ENCODE measurements around the gene LBH.

- peak in 1 of 2 donors; percentile 63 for TF ChIP-seq POLR2A (IDR thresholded peaks at IDR 0.05)
- TF ChIP-seq CTCF (IDR thresholded peaks at IDR 0.05): peak in 1 of 4 experiments; percentile 15
- TF ChIP-seq POLR2AphosphoS5 (IDR thresholded peaks at IDR 0.05): peak; percentile 19 to 86 (median 64)
- TF ChIP-seq EP300 (IDR thresholded peaks at IDR 0.05): no peak
Observed at GRCh38 chr2:30225131-30225762, 6.1 kb upstream of the LBH start.

Data from sigmoid colon (tissue), 4 donors.